RWPE2 (cell line): ENCODE results near the gene KLHL1.

Source experiments
- ATAC-seq: fragments of 200-7000 bp; cut with Tn5 transposase; 3 replicates; pipeline ENCODE4 v1.9.1; 2021; ENCODE audit warnings: low read depth
- DNase-seq: peaks from one replicate; pipeline ENCODE4 v3.0.0-alpha.2; 2020; ENCODE audit warnings: low spot score
- H3K27ac ChIP-seq: fragments of 450-650 bp; 2 replicates; pipeline ENCODE4 v1.5.1; 2017; ENCODE audit warnings: mild to moderate bottlenecking; ENCODE audit not compliant: poor library complexity, severe bottlenecking
- H3K27me3 ChIP-seq: fragments of 250-450 bp; sonication (Bioruptor Pico); 2 replicates; pipeline ENCODE4 v1.5.1; 2021; ENCODE audit warnings: mild to moderate bottlenecking, moderate library complexity; ENCODE audit not compliant: insufficient read depth, poor library complexity, severe bottlenecking
- H3K36me3 ChIP-seq: fragments of 250-450 bp; sonication (Bioruptor Pico); 2 replicates; pipeline ENCODE4 v1.5.1; 2020; ENCODE audit warnings: low read depth, mild to moderate bottlenecking, moderate library complexity
- H3K4me1 ChIP-seq: fragments of 250-450 bp; sonication (Bioruptor Pico); 2 replicates; pipeline ENCODE4 v1.5.1; 2021; ENCODE audit warnings: mild to moderate bottlenecking, moderate library complexity; ENCODE audit not compliant: insufficient read depth, poor library complexity, severe bottlenecking
- H3K4me3 ChIP-seq: fragments of 250-450 bp; sonication (Bioruptor Pico); 2 replicates; pipeline ENCODE4 v1.5.1; 2021; ENCODE audit warnings: mild to moderate bottlenecking, moderate library complexity; ENCODE audit not compliant: severe bottlenecking
- H3K9me3 ChIP-seq: fragments of 250-450 bp; sonication (Bioruptor Pico); 2 replicates; pipeline ENCODE4 v1.5.1; 2021; ENCODE audit warnings: mild to moderate bottlenecking, moderate library complexity; ENCODE audit not compliant: severe bottlenecking
- TF ChIP-seq, protein P1 (sequence below): fragments of 450-650 bp; IDR thresholded peaks from one replicate; pipeline ENCODE4 v1.5.1; 2017; ENCODE audit warnings: mild to moderate bottlenecking, moderate library complexity; ENCODE audit not compliant: poor library complexity, severe bottlenecking

The KLHL1 gene

GRCh38 chr13:69761581-69761980 lies 346.7 kb downstream of the KLHL1 start:
- TF ChIP-seq, protein P1, sequence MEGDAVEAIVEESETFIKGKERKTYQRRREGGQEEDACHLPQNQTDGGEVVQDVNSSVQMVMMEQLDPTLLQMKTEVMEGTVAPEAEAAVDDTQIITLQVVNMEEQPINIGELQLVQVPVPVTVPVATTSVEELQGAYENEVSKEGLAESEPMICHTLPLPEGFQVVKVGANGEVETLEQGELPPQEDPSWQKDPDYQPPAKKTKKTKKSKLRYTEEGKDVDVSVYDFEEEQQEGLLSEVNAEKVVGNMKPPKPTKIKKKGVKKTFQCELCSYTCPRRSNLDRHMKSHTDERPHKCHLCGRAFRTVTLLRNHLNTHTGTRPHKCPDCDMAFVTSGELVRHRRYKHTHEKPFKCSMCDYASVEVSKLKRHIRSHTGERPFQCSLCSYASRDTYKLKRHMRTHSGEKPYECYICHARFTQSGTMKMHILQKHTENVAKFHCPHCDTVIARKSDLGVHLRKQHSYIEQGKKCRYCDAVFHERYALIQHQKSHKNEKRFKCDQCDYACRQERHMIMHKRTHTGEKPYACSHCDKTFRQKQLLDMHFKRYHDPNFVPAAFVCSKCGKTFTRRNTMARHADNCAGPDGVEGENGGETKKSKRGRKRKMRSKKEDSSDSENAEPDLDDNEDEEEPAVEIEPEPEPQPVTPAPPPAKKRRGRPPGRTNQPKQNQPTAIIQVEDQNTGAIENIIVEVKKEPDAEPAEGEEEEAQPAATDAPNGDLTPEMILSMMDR: no peak
- Histone ChIP-seq H3K36me3 (no peaks in the 10 kb centered on the region), H3K9me3 (no peaks in the 10 kb centered on the region), H3K27ac (no peak overlapping the region), H3K27me3 (no peaks in the 10 kb centered on the region), H3K4me1 (no peaks in the 10 kb centered on the region), H3K4me3 (no peak overlapping the region)
- no peak for ATAC-seq
- no peak for DNase-seq

DNA sequence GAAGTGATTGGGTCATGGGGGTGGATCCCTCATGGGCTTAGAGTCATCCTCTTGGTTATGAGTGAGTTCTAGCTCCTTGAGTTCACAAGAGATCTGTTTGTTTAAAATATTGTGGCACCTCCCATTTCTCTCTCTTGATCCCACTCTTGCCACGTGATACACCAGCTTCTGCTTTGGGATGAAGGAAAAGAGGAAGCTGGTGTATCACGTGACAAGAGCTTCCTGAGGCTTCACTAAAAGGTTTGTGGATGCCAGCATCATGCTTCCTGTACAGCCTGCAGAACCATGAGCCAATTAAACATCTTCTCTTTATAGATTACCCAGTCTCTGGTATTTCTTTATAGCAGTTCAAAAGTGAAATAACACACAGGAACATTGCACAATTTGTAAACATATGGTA lies 353.2 kb downstream of the KLHL1 start:
- H3K36me3 ChIP-seq: no peaks in the 10 kb centered on the region
- DNase-seq (no peak), ATAC-seq (no peak)
- no peak overlapping the region for H3K27ac ChIP-seq
- no peaks in the 10 kb centered on the region for H3K4me1 ChIP-seq
- no peaks in the 10 kb centered on the region for H3K9me3 ChIP-seq
- H3K27me3 ChIP-seq: no peaks in the 10 kb centered on the region
- TF ChIP-seq, protein P1: no peak
- no peak overlapping the region for H3K4me3 ChIP-seq

DNA sequence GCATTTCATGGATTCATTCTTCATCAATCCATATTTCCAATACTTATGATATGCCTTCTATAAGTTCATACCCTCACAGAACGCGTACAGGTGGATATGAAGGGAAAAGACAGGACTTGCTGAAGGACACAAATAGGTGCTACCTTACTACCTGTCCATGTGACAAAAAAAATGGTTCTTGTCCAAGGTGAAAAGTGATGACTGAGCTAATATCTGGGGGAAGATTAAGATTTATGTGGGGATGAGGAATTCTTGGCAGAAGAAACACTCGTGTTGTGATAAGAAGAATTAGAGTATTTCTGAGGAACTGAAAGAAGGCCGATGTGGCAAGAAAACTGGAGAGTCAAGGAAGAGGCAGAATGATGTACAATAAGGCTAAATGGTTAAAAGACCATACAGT lies 357.0 kb downstream of the KLHL1 start:
- H3K4me1 ChIP-seq: no peaks in the 10 kb centered on the region
- H3K9me3 ChIP-seq: no peaks in the 10 kb centered on the region
- no peak for ATAC-seq
- no peak for DNase-seq
- no peaks in the 10 kb centered on the region for H3K36me3 ChIP-seq
- TF ChIP-seq, protein P1: no peak
- H3K27ac ChIP-seq: no peak overlapping the region
- no peak overlapping the region for H3K4me3 ChIP-seq
- no peaks in the 10 kb centered on the region for H3K27me3 ChIP-seq

DNA sequence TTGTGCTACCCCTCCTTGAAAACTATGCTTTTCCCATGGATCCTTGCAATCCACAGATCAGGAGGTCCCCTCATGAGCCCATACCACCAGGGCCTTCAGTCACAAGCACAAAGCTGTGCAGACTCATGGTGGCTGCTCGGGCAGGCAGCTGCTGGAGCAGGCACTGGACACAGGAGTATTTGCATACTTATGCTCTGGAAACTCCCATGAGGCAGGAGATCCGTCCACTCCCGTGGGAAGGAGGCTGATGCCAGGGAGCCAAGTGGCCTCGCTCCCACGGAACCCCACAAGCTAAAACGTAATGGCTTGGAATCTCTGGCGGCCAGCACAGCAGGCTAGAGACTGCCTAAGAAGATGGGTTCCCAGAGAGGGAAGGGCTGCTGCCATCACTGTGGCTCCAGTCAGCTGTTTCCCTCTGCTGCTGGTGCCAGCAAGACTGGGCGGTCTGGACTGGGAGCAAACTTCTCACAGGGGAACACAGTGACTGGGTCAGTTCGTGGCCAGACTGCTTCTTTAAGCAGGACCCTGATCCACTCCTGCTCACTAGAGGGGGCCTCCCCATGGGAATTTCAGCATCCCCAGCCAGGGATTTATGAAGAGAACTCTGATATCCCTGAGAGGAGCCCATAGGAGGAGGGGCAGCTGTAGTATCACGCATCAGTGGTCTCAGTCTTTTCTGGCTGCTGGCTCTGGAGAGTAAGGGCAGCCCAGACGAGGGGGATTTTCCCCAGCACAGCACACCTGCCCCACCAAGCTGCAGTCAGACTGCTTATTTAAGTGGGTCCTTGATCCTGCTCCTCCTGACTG lies 370.9 kb downstream of the KLHL1 start:
- H3K27me3 ChIP-seq: no peaks in the 10 kb centered on the region
- TF ChIP-seq, protein P1: no peak
- no peak overlapping the region for H3K27ac ChIP-seq
- H3K4me1 ChIP-seq: no peaks in the 10 kb centered on the region
- DNase-seq (no peak), ATAC-seq (no peak)
- H3K36me3 ChIP-seq: no peaks in the 10 kb centered on the region
- no peak overlapping the region for H3K4me3 ChIP-seq
- H3K9me3 ChIP-seq: no peaks in the 10 kb centered on the region

- Histone ChIP-seq H3K27me3 (no peaks in the 10 kb centered on the region), H3K4me3 (no peak overlapping the region), H3K9me3 (no peaks in the 10 kb centered on the region), H3K4me1 (no peaks in the 10 kb centered on the region), H3K27ac (no peak overlapping the region), H3K36me3 (no peaks in the 10 kb centered on the region)
- TF ChIP-seq, protein P1: no peak
- ATAC-seq: no peak
- DNase-seq: no peak
These were observed 386.6 kb downstream of the KLHL1 start for GRCh38 chr13:69721631-69722030.
